Peyer's patch (tissue), 4 donors: ENCODE results near the gene UNCX.

Experiments
- POLR2A ChIP-seq, 2 donors: fragments of 450-650 bp; IDR thresholded peaks; one replicate each; pipeline ENCODE4 v1.5.1; 2017; ENCODE audit warnings: antibody characterized with exemption in 2 of 2, mild to moderate bottlenecking in 2 of 2, moderate library complexity in 2 of 2
- TF ChIP-seq, protein P1 (sequence below), 6 experiments: fragments of 450-650 bp in 4 of 6; fragments of 200-600 bp in 2 of 6; sonication (generic) in 1 of 6; IDR thresholded peaks; one replicate each; pipeline ENCODE4 v1.5.1; 2017 to 2019; ENCODE audit warnings: antibody characterized with exemption in 6 of 6, mild to moderate bottlenecking in 3 of 6, moderate library complexity in 1 of 6

DNA sequence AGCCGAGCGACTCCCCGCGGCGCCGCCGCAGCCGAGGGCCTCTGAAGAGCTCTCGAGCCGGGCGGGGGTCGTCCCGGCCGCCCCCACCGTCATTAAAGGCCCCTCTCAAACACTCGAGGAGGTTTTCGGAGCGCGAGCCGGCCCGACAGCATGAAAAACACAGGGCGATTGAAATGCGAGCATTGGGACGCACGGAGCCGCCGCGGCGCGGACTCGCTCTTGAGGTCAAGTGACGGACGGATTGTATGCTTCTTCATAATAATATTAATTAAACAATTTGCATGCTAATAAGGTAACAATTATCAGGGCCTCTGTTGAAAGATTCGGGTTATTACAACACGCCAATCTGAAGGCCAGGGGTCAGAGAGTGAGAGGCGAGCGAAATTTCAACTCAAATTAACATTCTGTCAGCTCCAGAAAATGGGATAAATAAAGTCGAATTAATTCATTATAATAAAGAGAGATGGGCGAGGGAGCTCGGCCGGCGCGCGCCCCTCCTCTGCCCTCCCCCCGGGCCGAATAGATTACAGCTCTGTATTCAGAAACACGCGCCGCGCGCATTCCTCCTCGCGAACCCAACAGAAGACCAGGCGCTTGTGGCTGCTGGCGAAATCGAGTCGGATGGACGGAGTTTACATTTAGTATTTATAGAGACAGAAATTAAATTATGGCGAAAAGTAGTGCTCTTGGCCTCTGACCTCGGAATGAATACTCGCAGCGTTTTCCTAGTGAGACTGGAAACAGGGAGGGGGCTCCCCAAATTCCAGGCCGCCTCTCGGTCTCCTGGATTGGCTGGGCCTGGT is 2.1 kb upstream of the UNCX start:
- TF ChIP-seq, protein P1, sequence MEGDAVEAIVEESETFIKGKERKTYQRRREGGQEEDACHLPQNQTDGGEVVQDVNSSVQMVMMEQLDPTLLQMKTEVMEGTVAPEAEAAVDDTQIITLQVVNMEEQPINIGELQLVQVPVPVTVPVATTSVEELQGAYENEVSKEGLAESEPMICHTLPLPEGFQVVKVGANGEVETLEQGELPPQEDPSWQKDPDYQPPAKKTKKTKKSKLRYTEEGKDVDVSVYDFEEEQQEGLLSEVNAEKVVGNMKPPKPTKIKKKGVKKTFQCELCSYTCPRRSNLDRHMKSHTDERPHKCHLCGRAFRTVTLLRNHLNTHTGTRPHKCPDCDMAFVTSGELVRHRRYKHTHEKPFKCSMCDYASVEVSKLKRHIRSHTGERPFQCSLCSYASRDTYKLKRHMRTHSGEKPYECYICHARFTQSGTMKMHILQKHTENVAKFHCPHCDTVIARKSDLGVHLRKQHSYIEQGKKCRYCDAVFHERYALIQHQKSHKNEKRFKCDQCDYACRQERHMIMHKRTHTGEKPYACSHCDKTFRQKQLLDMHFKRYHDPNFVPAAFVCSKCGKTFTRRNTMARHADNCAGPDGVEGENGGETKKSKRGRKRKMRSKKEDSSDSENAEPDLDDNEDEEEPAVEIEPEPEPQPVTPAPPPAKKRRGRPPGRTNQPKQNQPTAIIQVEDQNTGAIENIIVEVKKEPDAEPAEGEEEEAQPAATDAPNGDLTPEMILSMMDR (IDR thresholded peaks at IDR 0.05) = no peak
- TF ChIP-seq POLR2A (IDR thresholded peaks at IDR 0.05) = no peak
